Measurements from ENCODE around the gene ZBTB5.

Gene ZBTB5

GRCh38 chr9:37423508-37423907, 41.7 kb downstream of the ZBTB5 start:
- peak overlapping the region; percentile 87 for H3K9ac ChIP-seq (ENCODE audit: low read depth, low read length)
- DNase-seq (no peak), ATAC-seq (ENCODE audit: insufficient read depth, low read depth) (no peak)
- H3K36me3 ChIP-seq (ENCODE audit: insufficient read depth, low read length): peaks cover 26% of the 10 kb centered on the region
- peaks cover 31% of the 10 kb centered on the region for H3K79me2 ChIP-seq (ENCODE audit: insufficient read depth, low read length)
- no peaks in the 10 kb centered on the region for H3K9me3 ChIP-seq (ENCODE audit: insufficient read depth, low read length, severe bottlenecking)
- H3K27me3 ChIP-seq (ENCODE audit: insufficient read depth, low read length, poor library complexity): no peaks in the 10 kb centered on the region
- H3K4me1 ChIP-seq (ENCODE audit: insufficient read depth, low read length): peaks cover 30% of the 10 kb centered on the region
- no peak overlapping the region for H2AFZ ChIP-seq (ENCODE audit: low read depth, low read length)
- H4K20me1 ChIP-seq (ENCODE audit: insufficient read depth, low read length): peaks cover 12% of the 10 kb centered on the region
- H3K4me2 ChIP-seq (ENCODE audit: insufficient read depth, low read length): peak overlapping the region; percentile 83
- no peak for TF ChIP-seq EZH2 (IDR thresholded peaks at IDR 0.05; ENCODE audit: borderline replicate concordance, low read depth, low read length, severe bottlenecking)
- TF ChIP-seq, protein P1, sequence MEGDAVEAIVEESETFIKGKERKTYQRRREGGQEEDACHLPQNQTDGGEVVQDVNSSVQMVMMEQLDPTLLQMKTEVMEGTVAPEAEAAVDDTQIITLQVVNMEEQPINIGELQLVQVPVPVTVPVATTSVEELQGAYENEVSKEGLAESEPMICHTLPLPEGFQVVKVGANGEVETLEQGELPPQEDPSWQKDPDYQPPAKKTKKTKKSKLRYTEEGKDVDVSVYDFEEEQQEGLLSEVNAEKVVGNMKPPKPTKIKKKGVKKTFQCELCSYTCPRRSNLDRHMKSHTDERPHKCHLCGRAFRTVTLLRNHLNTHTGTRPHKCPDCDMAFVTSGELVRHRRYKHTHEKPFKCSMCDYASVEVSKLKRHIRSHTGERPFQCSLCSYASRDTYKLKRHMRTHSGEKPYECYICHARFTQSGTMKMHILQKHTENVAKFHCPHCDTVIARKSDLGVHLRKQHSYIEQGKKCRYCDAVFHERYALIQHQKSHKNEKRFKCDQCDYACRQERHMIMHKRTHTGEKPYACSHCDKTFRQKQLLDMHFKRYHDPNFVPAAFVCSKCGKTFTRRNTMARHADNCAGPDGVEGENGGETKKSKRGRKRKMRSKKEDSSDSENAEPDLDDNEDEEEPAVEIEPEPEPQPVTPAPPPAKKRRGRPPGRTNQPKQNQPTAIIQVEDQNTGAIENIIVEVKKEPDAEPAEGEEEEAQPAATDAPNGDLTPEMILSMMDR (IDR thresholded peaks at IDR 0.05; ENCODE audit: borderline replicate concordance, extremely low read depth, low read length, poor library complexity, severe bottlenecking): no peak
- H3K4me3 ChIP-seq (ENCODE audit: low read depth in 1 of 2, low read length in 2 of 2): peak overlapping the region; percentile 90 to 95; a peak in 3 of 4 replicates
- peak overlapping the region; percentile 32; the same call in 1 of the 2 replicates for H3K27ac ChIP-seq (ENCODE audit: low read length)

DNA sequence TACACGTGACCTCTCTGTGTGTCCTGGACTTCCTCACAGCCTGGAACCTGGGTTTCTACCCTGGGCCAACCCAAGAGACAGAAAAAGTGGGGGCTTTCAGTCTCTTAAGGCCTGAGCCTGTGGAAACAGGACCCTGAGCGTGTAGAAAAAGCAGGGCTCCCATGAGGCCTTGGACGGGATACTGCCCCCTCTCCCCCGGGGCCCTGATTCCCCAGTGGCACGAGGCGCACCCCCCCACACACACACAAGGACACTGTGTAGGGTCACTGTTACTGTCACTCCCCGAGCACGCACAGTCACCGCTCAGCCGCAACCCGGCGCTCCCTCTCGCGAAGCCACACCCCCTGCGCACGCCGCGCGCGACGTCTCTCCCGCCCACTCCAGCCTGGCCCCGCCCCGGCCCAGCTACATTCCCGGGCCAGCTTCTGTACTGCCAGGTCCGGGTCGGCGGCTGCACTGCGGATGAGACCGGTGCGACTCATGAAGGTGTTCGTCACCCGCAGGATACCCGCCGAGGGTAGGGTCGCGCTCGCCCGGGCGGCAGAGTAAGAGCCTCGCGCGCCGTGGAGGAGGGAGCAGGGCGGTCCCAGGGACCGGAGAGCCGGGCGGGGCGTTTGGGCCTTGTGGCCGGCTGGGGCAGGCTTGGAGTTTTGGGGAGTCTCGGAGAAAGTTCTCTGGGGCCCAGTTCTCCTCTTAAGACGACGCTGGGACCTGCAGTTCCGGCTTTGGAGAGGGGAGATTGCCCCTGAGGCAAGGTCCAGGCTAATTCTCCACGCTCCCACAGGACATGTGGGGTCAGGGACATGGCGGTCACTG, 42.8 kb downstream of the ZBTB5 start, which contains the start of gene GRHPR:
Gene GRHPR (plus strand): TSS at position 408 of the 816 bp plus-strand sequence. CDS start 55 bp downstream, at position 463.
- peaks cover 30% of the 10 kb centered on the region for H3K4me1 ChIP-seq (ENCODE audit: insufficient read depth, low read length)

GRCh38 chr9:37421914-37422288, 43.3 kb downstream of the ZBTB5 start:
- ATAC-seq (ENCODE audit: insufficient read depth, low read depth) (no peak; the same call in 2 of the 3 replicates), DNase-seq (no peak)
- H4K20me1 ChIP-seq (ENCODE audit: insufficient read depth, low read length): peaks cover 12% of the 10 kb centered on the region
- H3K4me2 ChIP-seq (ENCODE audit: insufficient read depth, low read length): peak overlapping the region; percentile 83
- H3K27me3 ChIP-seq (ENCODE audit: insufficient read depth, low read length, poor library complexity): no peaks in the 10 kb centered on the region
- peak overlapping the region; percentile 87 for H3K9ac ChIP-seq (ENCODE audit: low read depth, low read length)
- H3K4me3 ChIP-seq (ENCODE audit: low read depth in 1 of 2, low read length in 2 of 2): peak overlapping the region; percentile 90 to 95; a peak in 3 of 4 replicates
- no peak for TF ChIP-seq EZH2 (IDR thresholded peaks at IDR 0.05; ENCODE audit: borderline replicate concordance, low read depth, low read length, severe bottlenecking)
- TF ChIP-seq, protein P1 (IDR thresholded peaks at IDR 0.05; ENCODE audit: borderline replicate concordance, extremely low read depth, low read length, poor library complexity, severe bottlenecking): no peak
- no peaks in the 10 kb centered on the region for H3K9me3 ChIP-seq (ENCODE audit: insufficient read depth, low read length, severe bottlenecking)
- H3K79me2 ChIP-seq (ENCODE audit: insufficient read depth, low read length): peaks cover 31% of the 10 kb centered on the region
- peaks cover 30% of the 10 kb centered on the region for H3K4me1 ChIP-seq (ENCODE audit: insufficient read depth, low read length)
- peak overlapping the region; percentile 85 for H3K27ac ChIP-seq (ENCODE audit: low read length)
- peak overlapping the region; percentile 96 for H2AFZ ChIP-seq (ENCODE audit: low read depth, low read length)
- H3K36me3 ChIP-seq (ENCODE audit: insufficient read depth, low read length): peaks cover 10% of the 10 kb centered on the region

More for the DNA sequence above, 42.8 kb downstream of the ZBTB5 start, which contains the start of gene GRHPR:
- Histone ChIP-seq H3K9ac (ENCODE audit: low read depth, low read length) (peak within 1 kb of the TSS; percentile 87), H3K4me2 (ENCODE audit: insufficient read depth, low read length) (peak within 1 kb of the TSS; percentile 83), H3K27me3 (ENCODE audit: insufficient read depth, low read length, poor library complexity) (no peaks in the 10 kb centered on the region), H3K9me3 (ENCODE audit: insufficient read depth, low read length, severe bottlenecking) (no peaks in the 10 kb centered on the region), H2AFZ (ENCODE audit: low read depth, low read length) (peak within 1 kb of the TSS; percentile 96), H3K27ac (ENCODE audit: low read length) (peak within 1 kb of the TSS; percentile 85), H4K20me1 (ENCODE audit: insufficient read depth, low read length) (peaks cover 12% of the 10 kb centered on the region), H3K4me3 (ENCODE audit: low read depth in 1 of 2, low read length in 2 of 2) (peak within 1 kb of the TSS; percentile 90 to 95), H3K36me3 (ENCODE audit: insufficient read depth, low read length) (peaks cover 16% of the 10 kb centered on the region), H3K79me2 (ENCODE audit: insufficient read depth, low read length) (peaks cover 31% of the 10 kb centered on the region)
- no peak for TF ChIP-seq EZH2 (IDR thresholded peaks at IDR 0.05; ENCODE audit: borderline replicate concordance, low read depth, low read length, severe bottlenecking)
- TF ChIP-seq, protein P1 (IDR thresholded peaks at IDR 0.05; ENCODE audit: borderline replicate concordance, extremely low read depth, low read length, poor library complexity, severe bottlenecking): no peak
- peak; percentile 86 for DNase-seq
- peak; percentile 97 for ATAC-seq (ENCODE audit: insufficient read depth, low read depth)

Data from DND-41 (cell line).